Activated CD4-positive, alpha-beta T cell treated with anti-CD3 and anti-CD28 coated beads, Interleukin-2, amount 50 U/mL, for 1 hour (primary cell): ENCODE results near the gene TCF7.
A peak's percentile ranks its signal among the peaks of the same experiment; 100 is the strongest.
"Not testable (repeated sequence)": the region's sequence is repeated elsewhere in the genome, so short reads cannot be mapped to it uniquely, and the experiment has no call there.

Source experiments
- DNase-seq: peaks from one replicate; pipeline ENCODE4 v3.0.0-alpha.2; 2020

Gene TCF7

DNA sequence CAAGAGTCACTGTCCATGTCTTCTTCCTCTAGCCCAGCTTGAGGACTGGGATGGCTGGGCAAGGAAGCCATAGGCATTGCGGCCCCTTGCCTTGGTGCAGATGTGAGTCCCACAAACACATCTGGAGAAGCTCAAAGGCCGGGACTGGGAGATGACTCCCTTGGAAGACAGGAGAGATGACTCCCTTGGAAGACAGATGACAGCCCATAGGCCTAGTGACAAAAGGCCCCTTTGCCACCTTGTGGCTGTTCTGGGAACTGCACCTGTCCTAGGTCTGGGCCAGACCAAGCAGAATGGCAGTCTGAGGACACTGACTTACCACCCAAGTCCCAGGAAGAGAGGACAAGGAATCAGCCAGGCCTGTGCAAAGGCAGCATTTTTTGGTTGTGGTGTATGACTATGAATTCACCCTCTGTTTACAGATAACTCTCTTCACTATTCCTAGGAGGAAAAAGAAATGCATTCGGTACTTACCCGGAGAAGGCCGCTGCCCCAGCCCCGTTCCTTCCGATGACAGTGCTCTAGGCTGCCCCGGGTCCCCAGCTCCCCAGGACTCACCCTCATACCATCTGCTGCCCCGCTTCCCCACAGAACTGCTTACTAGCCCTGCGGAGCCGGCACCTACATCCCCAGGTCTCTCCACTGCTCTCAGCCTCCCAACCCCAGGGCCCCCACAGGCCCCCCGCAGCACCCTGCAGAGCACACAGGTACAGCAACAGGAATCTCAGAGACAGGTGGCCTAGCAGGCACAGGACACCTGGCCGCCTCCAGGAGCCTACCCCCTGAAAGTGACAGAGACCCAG lies 31.5 kb downstream of the TCF7 start:
- DNase-seq: peak; percentile 86

GRCh38 chr5:134146651-134147518 lies 32.4 kb downstream of the TCF7 start:
- DNase-seq: no peak

DNA sequence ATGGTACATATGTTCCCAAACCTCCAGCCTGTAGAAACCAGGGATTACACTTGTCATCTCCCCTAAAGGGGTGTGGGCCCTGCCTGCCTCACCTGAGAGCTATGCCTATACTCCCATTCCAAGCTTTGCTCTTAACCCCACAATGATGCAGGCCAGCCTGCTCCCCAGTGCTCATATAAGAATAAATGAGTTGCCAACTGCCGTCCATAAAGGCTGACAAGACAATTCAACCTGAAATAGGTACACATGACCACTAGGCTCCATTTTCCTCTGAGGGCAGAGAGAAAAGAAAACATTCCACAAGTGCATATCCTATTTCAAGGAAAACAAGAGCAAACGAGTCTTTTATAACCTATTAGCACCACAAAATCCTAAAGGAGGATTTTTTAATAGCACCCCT lies 33.8 kb downstream of the TCF7 start:
- no peak for DNase-seq

GRCh38 chr5:134148986-134149539 lies 34.6 kb downstream of the TCF7 start:
- DNase-seq: no peak

- no peak for DNase-seq
Observed at GRCh38 chr5:134149571-134150303, 35.3 kb downstream of the TCF7 start.

DNA sequence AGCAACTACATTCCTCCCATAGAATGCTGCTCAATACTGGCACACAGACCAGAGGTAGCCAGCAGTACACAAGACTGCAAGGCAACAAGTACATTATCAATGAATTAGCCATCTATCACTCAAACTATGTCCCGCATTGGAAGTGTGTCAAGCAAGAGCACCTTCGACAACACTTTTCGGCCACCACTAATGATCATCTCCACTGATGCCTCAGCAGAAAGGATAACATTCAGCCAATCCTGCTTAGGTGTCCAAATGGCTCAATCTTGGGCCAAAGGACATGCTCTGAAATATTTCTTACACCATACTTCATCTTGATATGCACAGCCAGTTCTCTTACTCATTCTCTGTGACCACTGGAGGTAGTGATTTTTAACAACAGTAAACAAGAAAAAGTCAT lies 37.2 kb downstream of the TCF7 start:
- no peak for DNase-seq

GRCh38 chr5:134152173-134152832 lies 37.8 kb downstream of the TCF7 start:
- DNase-seq: not testable (repeated sequence)

DNA sequence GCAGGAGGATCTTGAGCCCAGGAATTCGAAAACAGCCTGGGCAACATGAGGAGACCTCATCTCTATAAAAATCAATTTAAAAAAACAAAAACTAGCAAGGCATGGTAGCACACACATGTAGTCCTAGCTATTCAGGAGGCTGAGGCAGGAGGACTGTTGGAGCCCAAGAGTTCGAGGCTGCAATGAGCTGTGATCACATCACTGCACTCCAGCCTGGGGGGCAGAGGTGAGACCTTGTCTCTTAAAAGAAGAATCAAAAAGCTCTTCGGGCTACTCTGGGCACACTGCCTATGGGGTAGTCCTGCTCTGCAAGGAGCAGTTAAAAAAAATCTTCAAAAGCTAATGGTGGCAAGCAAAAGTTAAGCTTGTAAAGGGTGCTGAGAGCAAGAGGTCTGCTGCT lies 38.8 kb downstream of the TCF7 start:
- no peak for DNase-seq

DNA sequence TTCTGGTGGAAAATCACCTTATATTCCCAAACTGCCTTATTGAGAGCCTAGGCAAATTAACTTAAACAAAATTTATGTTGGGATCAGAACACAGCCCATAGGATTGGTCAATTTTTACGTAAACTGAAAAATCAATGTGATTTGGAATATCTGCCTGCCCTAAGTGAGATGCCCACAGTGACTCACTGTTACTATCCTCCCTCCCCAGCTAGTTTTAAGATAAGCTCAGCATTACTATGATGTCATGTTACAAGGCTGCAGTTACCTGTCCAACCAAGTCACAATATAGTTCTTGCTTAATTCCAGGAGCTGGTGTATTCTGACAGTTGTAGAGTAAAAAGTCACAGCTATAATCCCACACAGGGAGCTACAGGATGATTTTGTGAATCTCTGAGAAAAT lies 39.2 kb downstream of the TCF7 start:
- no peak for DNase-seq

GRCh38 chr5:134161513-134162395 lies 47.3 kb downstream of the TCF7 start:
- DNase-seq: no peak

DNA sequence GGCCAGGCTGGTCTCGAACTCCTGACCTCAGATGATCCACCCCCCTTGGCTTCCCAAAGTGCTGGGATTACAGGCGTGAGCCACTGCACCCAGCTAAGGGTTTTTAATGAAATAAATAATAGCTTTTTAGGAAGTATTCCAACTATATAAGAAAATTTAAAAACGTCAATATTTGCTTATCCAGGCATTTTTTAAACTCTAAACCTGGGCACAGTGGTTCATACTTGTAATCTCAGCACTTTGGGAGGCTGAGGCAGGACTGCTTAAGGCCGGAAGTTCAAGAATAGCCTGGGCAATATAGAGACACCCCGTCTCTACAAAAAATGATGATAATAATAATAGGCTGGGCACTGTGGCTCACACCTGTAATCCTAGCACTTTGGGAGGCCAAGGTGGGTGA lies 48.1 kb downstream of the TCF7 start:
- DNase-seq: no peak

DNA sequence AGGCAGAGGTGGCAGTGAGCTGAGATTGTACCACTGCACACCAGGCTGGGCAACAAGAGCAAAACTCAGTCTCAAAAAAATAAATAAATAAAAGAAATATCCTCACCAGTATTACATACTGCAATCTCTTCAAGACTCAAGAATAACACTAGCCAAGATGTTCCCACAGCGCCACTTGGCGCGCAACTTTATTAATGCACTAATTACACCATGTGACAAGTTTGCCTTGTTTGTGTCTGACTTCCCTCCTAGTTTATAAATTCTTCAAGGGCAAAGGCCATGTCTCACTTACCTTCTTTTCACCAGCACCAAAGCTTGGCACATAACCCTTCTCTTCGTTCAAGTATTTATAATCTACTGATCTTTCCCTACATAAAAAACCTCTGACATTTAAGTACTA lies 57.5 kb downstream of the TCF7 start:
- no peak for DNase-seq

DNA sequence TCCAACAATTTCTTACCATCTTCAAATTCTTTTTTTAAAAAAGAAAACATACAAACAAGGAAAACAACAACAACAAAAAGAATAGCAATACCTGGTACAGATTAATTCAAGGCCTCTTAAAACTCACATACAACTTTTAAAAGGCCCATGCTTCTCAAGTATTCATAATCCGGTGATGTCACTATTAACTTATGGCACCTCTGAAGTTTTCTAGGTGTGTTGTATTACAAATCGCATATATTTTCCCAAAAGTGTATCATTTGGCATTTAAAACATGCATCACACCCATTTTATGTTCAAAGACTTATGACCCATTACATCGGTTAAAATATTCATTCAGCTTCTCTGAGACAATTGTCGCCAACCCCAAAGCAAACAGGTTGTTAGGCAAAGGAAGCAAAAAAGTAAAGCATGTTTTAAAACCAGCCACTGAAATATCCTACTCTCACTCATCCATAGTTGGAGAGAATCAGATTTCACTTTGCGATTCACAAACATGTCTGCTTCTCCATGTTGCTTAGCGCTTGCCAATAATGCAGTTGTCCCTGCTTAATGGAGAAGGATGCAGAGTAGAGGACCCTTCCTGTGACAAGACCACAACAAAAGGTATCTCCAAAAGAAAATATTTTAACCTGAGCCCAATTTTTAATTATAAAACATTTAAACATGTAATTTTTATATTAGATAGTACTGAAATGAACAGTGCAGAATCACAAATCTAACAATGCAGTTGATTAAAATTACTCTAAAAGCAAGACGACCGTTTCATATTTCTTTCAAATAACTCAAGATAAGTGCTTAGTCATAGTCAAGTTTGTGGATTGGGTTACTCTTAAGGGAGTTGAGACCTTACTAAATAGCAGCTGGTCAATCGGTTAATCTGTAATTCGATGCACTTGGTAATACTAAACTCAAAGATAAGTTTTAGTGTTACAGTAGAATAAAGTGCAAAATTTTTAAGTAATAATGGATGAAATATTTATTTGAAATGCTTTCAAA lies 60.7 kb downstream of the TCF7 start:
- DNase-seq: no peak

DNA sequence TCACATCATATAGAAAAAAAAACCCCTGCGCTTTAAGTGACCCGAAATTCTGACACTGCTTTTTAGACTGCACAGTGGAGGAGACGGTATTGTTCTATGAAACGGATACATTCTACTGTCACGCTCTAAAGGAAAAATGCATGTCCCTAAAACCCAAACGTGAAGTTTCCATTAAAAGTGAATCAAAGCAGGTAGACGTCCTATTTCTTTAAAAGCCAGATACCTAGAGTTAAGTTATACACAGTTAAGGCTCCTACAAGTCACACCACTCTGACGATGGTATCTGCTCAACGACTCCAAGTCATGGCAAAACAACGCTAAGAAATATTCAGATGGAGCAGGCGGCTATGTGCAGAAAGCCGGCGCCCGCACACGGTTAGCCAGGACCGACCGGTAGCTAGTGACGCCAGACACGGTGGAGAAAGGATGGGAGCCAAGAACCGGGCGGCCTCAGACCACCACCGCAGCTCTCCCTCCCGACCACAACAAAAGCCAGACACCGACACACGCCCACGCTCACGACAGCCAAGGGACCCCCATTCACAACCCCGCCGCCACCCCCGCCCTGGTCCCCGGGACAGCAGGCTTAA lies 61.5 kb downstream of the TCF7 start:
- no peak for DNase-seq

GRCh38 chr5:134176511-134177368 lies 62.3 kb downstream of the TCF7 start, which contains the start of gene SKP1:
TSS of gene SKP1 (minus strand) at chr5:134176950. CDS start at chr5:134174022, 2,928 bp downstream.
- peak; percentile 86 for DNase-seq

DNA sequence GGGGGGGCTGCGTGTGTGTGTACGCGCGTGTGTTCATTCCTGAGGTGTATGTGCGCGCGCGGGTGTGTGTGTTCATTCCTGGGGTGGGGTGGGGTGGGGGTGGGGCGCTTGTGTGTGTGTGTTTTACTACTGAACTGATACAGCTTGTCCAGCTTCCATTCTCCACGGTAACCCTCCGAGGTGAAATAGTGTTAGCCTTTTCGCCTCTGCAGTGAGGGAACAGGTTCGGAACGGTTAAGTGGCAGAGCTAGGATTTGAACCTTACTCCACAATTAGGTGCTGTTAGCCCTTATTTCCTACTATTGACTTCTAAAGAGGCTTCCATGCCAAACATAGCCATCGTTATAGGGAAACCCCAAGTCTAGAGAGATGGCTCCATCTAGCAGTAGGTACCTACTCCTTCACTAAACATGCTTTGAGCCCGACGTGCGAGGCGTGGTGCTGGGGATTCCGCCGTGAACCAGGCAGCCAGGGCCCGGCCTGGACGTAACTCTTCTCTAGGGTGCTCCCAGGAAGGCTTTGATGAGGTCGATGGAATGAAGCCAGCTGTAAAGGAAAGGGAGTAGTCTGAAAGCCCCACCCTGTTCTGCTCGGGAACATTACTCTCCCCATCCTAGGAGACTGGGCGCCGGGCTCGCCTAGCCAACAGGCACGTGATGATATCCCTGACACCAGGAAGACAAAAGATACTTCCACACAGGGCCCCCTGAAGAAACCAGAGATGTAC lies 63.1 kb downstream of the TCF7 start:
- no peak for DNase-seq

GRCh38 chr5:134178096-134178419 lies 63.6 kb downstream of the TCF7 start:
- DNase-seq: no peak

DNA sequence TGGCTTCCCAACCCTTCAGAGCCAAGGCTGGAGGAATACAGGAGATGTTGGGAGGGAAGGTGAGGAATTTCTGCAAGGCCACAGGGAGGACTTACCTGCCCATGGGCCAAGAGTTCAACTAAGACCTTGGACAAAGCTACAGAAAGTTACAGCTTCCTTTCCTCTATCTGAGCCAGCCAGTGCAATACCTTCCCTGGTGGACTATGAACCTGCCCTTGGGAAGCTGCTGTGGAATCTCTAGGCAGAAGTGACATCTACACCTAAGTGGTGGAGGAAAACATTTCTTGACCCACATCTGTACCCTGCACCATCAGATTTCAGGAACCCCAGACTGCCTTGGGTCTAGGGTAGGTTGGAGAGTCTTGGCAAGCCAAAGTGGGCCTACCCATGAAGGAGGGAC lies 69.0 kb downstream of the TCF7 start:
- no peak for DNase-seq
